DLD1 (cell line): Measurements from ENCODE around the gene CHN1.

Experiments
- in situ Hi-C: cut with HindIII; loops from 2 replicates; pipeline ENCODE4 v1.10.0; 2017; ENCODE audit warnings: low sequenced_read_pairs

CHN1 gene

GRCh38 chr2:174974131-174974530 lies 31.1 kb downstream of the CHN1 start:
- in situ Hi-C loops = no loop called here

- in situ Hi-C loops = no loop called here
Observed at GRCh38 chr2:174972924-174973323, 32.3 kb downstream of the CHN1 start.

- in situ Hi-C loops = no loop called here
Observed at GRCh38 chr2:174971868-174972781, 33.1 kb downstream of the CHN1 start.

- in situ Hi-C loops = no loop called here
Observed at GRCh38 chr2:174970092-174970491, 35.1 kb downstream of the CHN1 start.

- in situ Hi-C loops = no loop called here
Observed at GRCh38 chr2:174969091-174969734, 36.0 kb downstream of the CHN1 start.

GRCh38 chr2:174967691-174968260 lies 37.4 kb downstream of the CHN1 start:
- in situ Hi-C loops = no loop called here

- in situ Hi-C loops = no loop called here
Observed at GRCh38 chr2:174967086-174967485, 38.1 kb downstream of the CHN1 start.

- in situ Hi-C loops = no loop called here
Observed at GRCh38 chr2:174965992-174966744, 39.0 kb downstream of the CHN1 start.

GRCh38 chr2:174965551-174965950 lies 39.6 kb downstream of the CHN1 start:
- in situ Hi-C loops = no loop called here

- in situ Hi-C loops = no loop called here
Observed at GRCh38 chr2:174964404-174964803, 40.8 kb downstream of the CHN1 start.

GRCh38 chr2:174963437-174964400 lies 41.5 kb downstream of the CHN1 start:
- in situ Hi-C loops = no loop called here

GRCh38 chr2:174959787-174960186 lies 45.4 kb downstream of the CHN1 start:
- in situ Hi-C loops = no loop called here

GRCh38 chr2:174957050-174957449 lies 48.1 kb downstream of the CHN1 start:
- in situ Hi-C loops = no loop called here

- in situ Hi-C loops = no loop called here
Observed at GRCh38 chr2:174952607-174953006, 52.6 kb downstream of the CHN1 start.

- in situ Hi-C loops = no loop called here
Observed at GRCh38 chr2:174951745-174952144, 53.4 kb downstream of the CHN1 start.

- in situ Hi-C loops = no loop called here
Observed at GRCh38 chr2:174949988-174950687, 55.0 kb downstream of the CHN1 start.

GRCh38 chr2:174945601-174946260 lies 59.5 kb downstream of the CHN1 start:
- in situ Hi-C loops = no loop called here

GRCh38 chr2:174939046-174939445 lies 66.1 kb downstream of the CHN1 start:
- in situ Hi-C loops = no loop called here

GRCh38 chr2:174931724-174932123 lies 73.5 kb downstream of the CHN1 start:
- in situ Hi-C loops = no loop called here
